Stimulated activated CD4-positive, alpha-beta T cell treated with anti-CD3 and anti-CD28 coated beads, Interleukin-12 subunit alpha, Interleukin-12 subunit beta, amount 100 ng/mL, for 24 hours (primary cell): ENCODE measurements around the gene BRICD5.

Experiments used
- DNase-seq, 2 experiments: peaks; one replicate each; pipeline ENCODE4 v3.0.0-alpha.2; 2020; ENCODE audit warnings: low read depth in 2 of 2

BRICD5 gene

GRCh38 chr16:2237493-2238149 lies 27.0 kb upstream of the BRICD5 start:
- DNase-seq: no peak

GRCh38 chr16:2237102-2237482 lies 26.4 kb upstream of the BRICD5 start:
- DNase-seq: no peak

GRCh38 chr16:2236337-2237101 lies 25.9 kb upstream of the BRICD5 start, which contains the start of gene DNASE1L2:
DNASE1L2 (plus strand) TSS chr16:2236444; CDS start chr16:2236817, 373 bp downstream.
- DNase-seq: no peak

- no peak for DNase-seq
Measured at GRCh38 chr16:2235695-2236336, 25.2 kb upstream of the BRICD5 start.

- no peak for DNase-seq
Measured at GRCh38 chr16:2235234-2235651, 24.6 kb upstream of the BRICD5 start.

GRCh38 chr16:2234813-2235170 lies 24.1 kb upstream of the BRICD5 start:
- DNase-seq: no peak

GRCh38 chr16:2233872-2234812 lies 23.5 kb upstream of the BRICD5 start:
- DNase-seq: no peak

- no peak for DNase-seq
Measured at GRCh38 chr16:2233046-2233775, 22.5 kb upstream of the BRICD5 start.

- no peak for DNase-seq
Measured at GRCh38 chr16:2232094-2232990, 21.7 kb upstream of the BRICD5 start.

GRCh38 chr16:2231016-2231931 lies 20.6 kb upstream of the BRICD5 start:
- DNase-seq: no peak

GRCh38 chr16:2230376-2230775 lies 19.7 kb upstream of the BRICD5 start:
- DNase-seq: no peak

GRCh38 chr16:2229632-2230250 lies 19.1 kb upstream of the BRICD5 start:
- DNase-seq: no peak

- DNase-seq: no peak
Measured at GRCh38 chr16:2229091-2229490, 18.4 kb upstream of the BRICD5 start.

- no peak for DNase-seq
Measured at GRCh38 chr16:2228161-2228824, 17.6 kb upstream of the BRICD5 start.

- no peak for DNase-seq
Measured at GRCh38 chr16:2226918-2227317, 16.3 kb upstream of the BRICD5 start.

- DNase-seq: no peak
Measured at GRCh38 chr16:2226245-2226793, 15.7 kb upstream of the BRICD5 start.

- DNase-seq: no peak
Measured at GRCh38 chr16:2223942-2224486, 13.4 kb upstream of the BRICD5 start.
